Measurements from ENCODE around the gene SIPA1. TPM values are rescaled to one million over a fixed set of nuclear protein-coding genes. Genes with fewer than 3 reads are reported as not detected.

The SIPA1 gene
- total and polyA plus RNA-seq, 2 of the 13 experiments (the other 11 are each of a cell fraction or from before 2014, with no cell fraction given), result 5.8 to 7.7 TPM

- ChIA-PET POLR2A (no interaction called here), CTCF (ENCODE audit: low intra/inter-chr PET ratio, low total read pairs) (no interaction called here)
- in situ Hi-C loops (cut with HindIII; ENCODE audit: extremely low pct_ligation_motif_present, low pct_unique_long_range_greater_than_20kb), result no loop called here
- WGBS (ENCODE audit: low lambda C conversion rate), result 93% methylated on average over 5 of the region's 16 CpGs
- Histone ChIP-seq H3K27ac (ENCODE audit: extremely low read length, insufficient read depth, low read length) (no peak overlapping the region), H3K4me3 (replicated peaks in 1 of 3; ENCODE audit: insufficient read depth in 1 of 3, low read depth in 2 of 3, low read length in 3 of 3) (no peak overlapping the region), H3K9me3 (ENCODE audit: low read length) (no peaks in the 10 kb centered on the region), H4K20me1 (ENCODE audit: insufficient read depth, low read length) (no peaks in the 10 kb centered on the region), H3K9ac (ENCODE audit: insufficient read depth, low read depth, low read length) (no peak overlapping the region), H3K4me2 (ENCODE audit: low read depth, low read length) (no peak overlapping the region), H3K27me3 (ENCODE audit: control insufficient read depth in 1 of 2, insufficient read depth in 2 of 2, low read length in 2 of 2) (no peaks in the 10 kb centered on the region), H2AFZ (ENCODE audit: low read length) (no peak overlapping the region), H3K36me3 (replicated peaks in 1 of 2; ENCODE audit: control insufficient read depth in 1 of 2, insufficient read depth in 2 of 2, low read length in 2 of 2) (peaks cover 1 to 4% of the 10 kb centered on the region in 2 experiments; a peak in 3 of 5 replicates), H3K79me2 (ENCODE audit: insufficient read depth, low read length) (no peaks in the 10 kb centered on the region), H3K4me1 (ENCODE audit: insufficient read depth, low read length) (peaks cover 33% of the 10 kb centered on the region)
- BruUV-seq (replicated peaks), result no TSS peak
- TF ChIP-seq ZNF790 (CRISPR knock-in tag; IDR thresholded peaks at IDR 0.05; ENCODE audit: borderline replicate concordance) (no peak), ZNF746 (CRISPR knock-in tag; IDR thresholded peaks at IDR 0.05) (no peak), MEIS1 (CRISPR knock-in tag; IDR thresholded peaks at IDR 0.05; ENCODE audit: borderline replicate concordance) (no peak), AGO2 (optimal IDR thresholded peaks at IDR 0.05; ENCODE audit: low read depth, low read length) (peak; percentile 43)
- ATAC-seq, result no peak
- no peak for DNase-seq (ENCODE audit: low spot score)
- intact Hi-C loops (cut with micrococcal nuclease; ENCODE audit: unreplicated experiment), result no loop called here
- no peak for FAIRE-seq
Observed at GRCh38 chr11:65649656-65650546, 12.0 kb downstream of the SIPA1 start.

- ChIA-PET CTCF (ENCODE audit: low intra/inter-chr PET ratio, low total read pairs) (no interaction called here), POLR2A (interaction anchor here (3.1 to 3.7 kb wide), 2 partner anchors 12 to 37 kb away, joined by 48 to 57 read pairs; partner anchors contain the start of genes MAP3K11, PCNX3 and RELA)
- no TSS peak for BruUV-seq (replicated peaks)
- H3K4me1 ChIP-seq (ENCODE audit: insufficient read depth, low read length), result peaks cover 35% of the 10 kb centered on the region
- WGBS (ENCODE audit: low lambda C conversion rate), result 89% methylated on average over 17 of the region's 20 CpGs
- H3K27me3 ChIP-seq (ENCODE audit: control insufficient read depth in 1 of 2, insufficient read depth in 2 of 2, low read length in 2 of 2), result no peaks in the 10 kb centered on the region
- no peak overlapping the region for H3K27ac ChIP-seq (ENCODE audit: extremely low read length, insufficient read depth, low read length)
- no peaks in the 10 kb centered on the region for H3K79me2 ChIP-seq (ENCODE audit: insufficient read depth, low read length)
- in situ Hi-C loops (cut with HindIII; ENCODE audit: extremely low pct_ligation_motif_present, low pct_unique_long_range_greater_than_20kb), result no loop called here
- no peak overlapping the region for H3K4me2 ChIP-seq (ENCODE audit: low read depth, low read length)
- H3K4me3 ChIP-seq (replicated peaks in 1 of 3; ENCODE audit: insufficient read depth in 1 of 3, low read depth in 2 of 3, low read length in 3 of 3), result no peak overlapping the region
- H4K20me1 ChIP-seq (ENCODE audit: insufficient read depth, low read length), result no peaks in the 10 kb centered on the region
- no peaks in the 10 kb centered on the region for H3K9me3 ChIP-seq (ENCODE audit: low read length)
- no peak overlapping the region for H2AFZ ChIP-seq (ENCODE audit: low read length)
- DNase-seq (ENCODE audit: low spot score) (no peak), FAIRE-seq (no peak), ATAC-seq (no peak)
- H3K9ac ChIP-seq (ENCODE audit: insufficient read depth, low read depth, low read length), result no peak overlapping the region
- intact Hi-C loops (cut with micrococcal nuclease; ENCODE audit: unreplicated experiment), result no loop called here
- H3K36me3 ChIP-seq (replicated peaks in 1 of 2; ENCODE audit: control insufficient read depth in 1 of 2, insufficient read depth in 2 of 2, low read length in 2 of 2), result peaks cover 4 to 13% of the 10 kb centered on the region in 2 experiments; a peak in 4 of 5 replicates
- TF ChIP-seq ZNF691 (CRISPR knock-in tag; IDR thresholded peaks at IDR 0.05; ENCODE audit: borderline replicate concordance, low read depth), result no peak
- no peak for TF ChIP-seq NKX3-1 (CRISPR knock-in tag; IDR thresholded peaks at IDR 0.05)
- TF ChIP-seq ZKSCAN5 (CRISPR knock-in tag; IDR thresholded peaks at IDR 0.05), result no peak
- TF ChIP-seq, protein P1, sequence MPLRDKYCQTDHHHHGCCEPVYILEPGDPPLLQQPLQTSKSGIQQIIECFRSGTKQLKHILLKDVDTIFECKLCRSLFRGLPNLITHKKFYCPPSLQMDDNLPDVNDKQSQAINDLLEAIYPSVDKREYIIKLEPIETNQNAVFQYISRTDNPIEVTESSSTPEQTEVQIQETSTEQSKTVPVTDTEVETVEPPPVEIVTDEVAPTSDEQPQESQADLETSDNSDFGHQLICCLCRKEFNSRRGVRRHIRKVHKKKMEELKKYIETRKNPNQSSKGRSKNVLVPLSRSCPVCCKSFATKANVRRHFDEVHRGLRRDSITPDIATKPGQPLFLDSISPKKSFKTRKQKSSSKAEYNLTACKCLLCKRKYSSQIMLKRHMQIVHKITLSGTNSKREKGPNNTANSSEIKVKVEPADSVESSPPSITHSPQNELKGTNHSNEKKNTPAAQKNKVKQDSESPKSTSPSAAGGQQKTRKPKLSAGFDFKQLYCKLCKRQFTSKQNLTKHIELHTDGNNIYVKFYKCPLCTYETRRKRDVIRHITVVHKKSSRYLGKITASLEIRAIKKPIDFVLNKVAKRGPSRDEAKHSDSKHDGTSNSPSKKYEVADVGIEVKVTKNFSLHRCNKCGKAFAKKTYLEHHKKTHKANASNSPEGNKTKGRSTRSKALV (CRISPR knock-in tag; IDR thresholded peaks at IDR 0.05), result no peak
- TF ChIP-seq, protein P2, sequence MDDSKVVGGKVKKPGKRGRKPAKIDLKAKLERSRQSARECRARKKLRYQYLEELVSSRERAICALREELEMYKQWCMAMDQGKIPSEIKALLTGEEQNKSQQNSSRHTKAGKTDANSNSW (CRISPR knock-in tag; IDR thresholded peaks at IDR 0.05; ENCODE audit: borderline replicate concordance), result no peak
- TF ChIP-seq ARID2 (CRISPR knock-in tag; IDR thresholded peaks at IDR 0.05; ENCODE audit: borderline replicate concordance), result no peak
Observed at GRCh38 chr11:65650547-65651338, 12.8 kb downstream of the SIPA1 start.
